ENCODE measurements around the gene IGHMBP2. TPM values are rescaled to one million over a fixed set of nuclear protein-coding genes. Genes with fewer than 3 reads are reported as not detected.

Gene IGHMBP2
- total RNA-seq, 1 donor from 2014 or later = 8.7 TPM

GRCh38 chr11:68892576-68892975 is 11.1 kb upstream of the IGHMBP2 start:
- H3K4me3 ChIP-seq (ENCODE audit: low read depth, low read length) = no peak overlapping the region
- DNase-seq (ENCODE audit: low read depth) (no peak), FAIRE-seq (no peak)
- H3K27me3 ChIP-seq (ENCODE audit: control insufficient read depth, insufficient read depth, low read length) = no peaks in the 10 kb centered on the region
- peaks cover 25% of the 10 kb centered on the region for H3K36me3 ChIP-seq (ENCODE audit: control insufficient read depth, insufficient read depth, low read length)
- no peak for TF ChIP-seq CTCF (IDR thresholded peaks at IDR 0.05; ENCODE audit: insufficient read depth, low read length, severe bottlenecking)

- peak; percentile 69 for DNase-seq (ENCODE audit: low read depth)
- no peaks in the 10 kb centered on the region for H3K27me3 ChIP-seq (ENCODE audit: control insufficient read depth, insufficient read depth, low read length)
- TF ChIP-seq CTCF (IDR thresholded peaks at IDR 0.05; ENCODE audit: insufficient read depth, low read length, severe bottlenecking) = no peak
- peaks cover 25% of the 10 kb centered on the region for H3K36me3 ChIP-seq (ENCODE audit: control insufficient read depth, insufficient read depth, low read length)
- no peak overlapping the region for H3K4me3 ChIP-seq (ENCODE audit: low read depth, low read length)
- FAIRE-seq = peak; percentile 60
Observed at GRCh38 chr11:68893282-68893681, 10.4 kb upstream of the IGHMBP2 start.

GRCh38 chr11:68896171-68896959 is 7.3 kb upstream of the IGHMBP2 start:
- no peak for FAIRE-seq
- no peak for TF ChIP-seq CTCF (IDR thresholded peaks at IDR 0.05; ENCODE audit: insufficient read depth, low read length, severe bottlenecking)
- peaks cover 22% of the 10 kb centered on the region for H3K36me3 ChIP-seq (ENCODE audit: control insufficient read depth, insufficient read depth, low read length)
- DNase-seq (ENCODE audit: low read depth) = no peak
- H3K4me3 ChIP-seq (ENCODE audit: low read depth, low read length) = no peak overlapping the region
- no peaks in the 10 kb centered on the region for H3K27me3 ChIP-seq (ENCODE audit: control insufficient read depth, insufficient read depth, low read length)

GRCh38 chr11:68897441-68897840 is 6.2 kb upstream of the IGHMBP2 start:
- H3K4me3 ChIP-seq (ENCODE audit: low read depth, low read length) = no peak overlapping the region
- FAIRE-seq (no peak), DNase-seq (ENCODE audit: low read depth) (no peak)
- peaks cover 20% of the 10 kb centered on the region for H3K36me3 ChIP-seq (ENCODE audit: control insufficient read depth, insufficient read depth, low read length)
- H3K27me3 ChIP-seq (ENCODE audit: control insufficient read depth, insufficient read depth, low read length) = no peaks in the 10 kb centered on the region
- no peak for TF ChIP-seq CTCF (IDR thresholded peaks at IDR 0.05; ENCODE audit: insufficient read depth, low read length, severe bottlenecking)

- H3K27me3 ChIP-seq (ENCODE audit: control insufficient read depth, insufficient read depth, low read length) = no peaks in the 10 kb centered on the region
- no peak overlapping the region for H3K4me3 ChIP-seq (ENCODE audit: low read depth, low read length)
- TF ChIP-seq CTCF (IDR thresholded peaks at IDR 0.05; ENCODE audit: insufficient read depth, low read length, severe bottlenecking) = no peak
- DNase-seq (ENCODE audit: low read depth) = no peak
- no peak for FAIRE-seq
- peaks cover 15% of the 10 kb centered on the region for H3K36me3 ChIP-seq (ENCODE audit: control insufficient read depth, insufficient read depth, low read length)
Observed at GRCh38 chr11:68900835-68901381, 2.8 kb upstream of the IGHMBP2 start.

Data from bronchial epithelial cell (primary cell).